GM19351 (cell line): ENCODE measurements around the gene RIOK1.

Source experiments
- ATAC-seq: cut with Tn5 transposase; IDR thresholded peaks from one replicate; pipeline ENCODE4 v1.9.1; 2021; ENCODE audit warnings: mild to moderate bottlenecking, moderate library complexity; ENCODE audit not compliant: unreplicated experiment

RIOK1 gene

DNA sequence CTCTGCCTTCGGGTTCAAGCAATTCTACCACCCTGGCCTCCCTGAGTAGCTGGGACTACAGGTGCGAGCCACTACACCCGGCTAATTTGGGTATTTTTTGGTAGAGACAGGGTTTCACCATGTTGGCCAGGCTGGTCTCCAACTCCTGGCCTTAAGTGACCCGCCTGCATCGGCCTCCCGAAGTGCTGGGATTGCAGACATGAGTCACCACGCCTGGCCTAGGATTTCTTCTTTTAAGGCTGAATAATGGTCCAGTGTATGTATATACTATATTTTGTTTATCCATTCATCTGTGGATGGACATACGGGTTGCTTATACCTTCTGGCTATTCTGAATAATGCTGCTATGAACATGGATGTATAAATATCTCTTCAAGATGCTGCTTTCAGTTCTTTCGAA lies 17.1 kb downstream of the RIOK1 start:
- ATAC-seq: no peak

DNA sequence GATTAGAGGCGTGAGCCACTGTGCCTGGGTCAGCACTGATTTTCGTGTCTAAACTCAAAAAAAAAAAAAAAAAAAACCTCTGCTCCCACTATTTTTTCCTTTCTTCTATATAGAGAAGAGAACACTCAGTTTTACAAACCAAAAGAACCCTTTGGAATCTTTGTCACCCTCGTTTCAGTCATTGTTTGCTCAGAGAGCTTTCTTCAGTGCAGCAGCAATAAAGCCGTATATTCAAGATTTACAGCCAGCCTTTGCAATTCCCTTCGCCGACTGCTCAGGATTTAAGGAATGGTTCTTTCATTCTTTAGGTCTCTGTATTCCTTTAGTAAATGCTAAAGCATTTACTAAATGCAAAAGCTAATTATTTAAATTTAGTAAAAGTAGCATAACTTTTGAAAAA lies 20.1 kb downstream of the RIOK1 start:
- no peak for ATAC-seq

DNA sequence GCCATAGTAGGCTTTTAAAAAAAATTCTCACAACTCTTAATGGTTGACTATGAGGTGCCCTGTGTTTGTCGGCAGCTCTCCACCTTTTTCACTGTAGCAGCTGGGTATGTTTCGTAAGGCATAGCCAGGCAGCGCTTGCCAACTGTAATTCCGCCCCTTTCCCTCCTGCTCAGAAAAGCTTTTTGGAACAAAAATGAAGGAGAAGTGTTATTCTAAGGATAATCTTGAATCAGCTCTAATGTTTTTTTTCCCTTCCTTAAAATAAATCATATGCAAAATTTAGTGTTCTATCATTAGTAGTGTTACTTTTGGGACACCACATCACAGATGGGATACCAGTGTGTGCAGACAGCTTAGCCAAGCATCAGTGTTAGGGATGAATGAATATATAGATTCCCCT lies 21.2 kb downstream of the RIOK1 start:
- ATAC-seq: no peak

DNA sequence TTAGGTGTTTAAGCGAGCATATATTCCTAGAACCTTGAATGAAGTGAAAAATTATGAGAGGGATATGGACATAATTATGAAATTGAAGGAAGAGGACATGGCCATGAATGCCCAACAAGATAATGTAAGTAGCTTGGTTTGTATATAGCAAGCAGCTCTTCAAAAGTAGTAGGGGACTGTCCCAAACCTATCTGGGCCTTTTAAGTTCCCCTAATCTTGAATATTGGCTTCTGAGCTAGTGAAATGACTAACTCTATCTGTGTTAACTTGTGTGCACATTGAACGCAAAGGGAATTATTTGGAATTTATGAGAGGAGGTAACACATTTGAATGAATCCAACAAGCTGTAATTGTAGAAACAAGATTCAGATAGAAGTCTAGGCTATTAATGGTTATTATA lies 21.7 kb downstream of the RIOK1 start:
- no peak for ATAC-seq

DNA sequence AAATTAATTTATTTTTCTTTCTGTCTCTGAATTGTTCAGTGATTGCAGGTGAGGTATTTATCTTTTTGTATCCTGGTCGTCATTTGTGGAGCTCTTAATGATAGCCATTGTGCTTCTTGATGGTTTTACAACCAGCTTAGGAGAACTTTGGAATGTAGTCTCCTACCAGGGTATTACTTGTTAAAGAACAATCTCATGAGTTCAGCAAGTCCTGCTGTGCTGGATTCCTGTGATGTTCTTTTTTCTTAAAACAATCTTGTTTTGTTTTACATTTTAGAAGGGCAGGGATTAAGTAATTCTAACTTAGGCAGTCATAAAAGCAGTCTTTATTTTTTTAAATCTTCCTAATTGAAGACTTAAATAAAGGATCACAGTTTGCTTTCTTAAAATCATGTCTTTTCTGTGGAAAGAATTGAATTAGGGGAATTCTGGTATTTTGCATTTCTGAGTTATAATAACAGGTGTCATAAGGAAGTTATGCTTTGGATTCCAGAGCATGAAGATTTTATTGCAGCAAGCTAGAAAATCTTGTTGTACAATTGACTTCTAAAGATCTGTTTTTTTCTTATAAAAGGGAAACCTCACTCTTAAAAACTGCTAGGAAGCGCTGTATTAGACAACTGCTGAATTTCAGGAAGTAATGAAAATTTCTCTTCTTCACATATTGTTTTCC lies 23.7 kb downstream of the RIOK1 start:
- ATAC-seq: no peak

DNA sequence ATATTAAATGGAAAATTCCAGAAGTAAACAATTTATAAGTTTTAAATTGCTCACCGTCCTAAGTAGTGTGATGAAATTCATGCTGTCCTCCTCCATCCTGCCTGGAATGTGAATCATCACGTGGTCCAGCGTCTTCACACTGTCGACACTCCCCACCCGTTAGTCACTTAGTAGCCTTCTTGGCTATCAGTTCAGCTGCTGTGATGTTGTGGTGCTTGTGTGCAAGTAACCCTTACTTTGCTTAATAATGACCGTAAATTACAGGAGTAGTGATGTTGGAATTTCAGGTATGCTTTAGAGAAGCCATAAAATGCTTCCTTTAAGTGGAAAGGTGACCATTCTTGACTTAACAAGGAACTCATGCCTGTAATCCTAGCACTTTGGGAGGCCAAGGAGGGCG lies 25.2 kb downstream of the RIOK1 start:
- no peak for ATAC-seq

DNA sequence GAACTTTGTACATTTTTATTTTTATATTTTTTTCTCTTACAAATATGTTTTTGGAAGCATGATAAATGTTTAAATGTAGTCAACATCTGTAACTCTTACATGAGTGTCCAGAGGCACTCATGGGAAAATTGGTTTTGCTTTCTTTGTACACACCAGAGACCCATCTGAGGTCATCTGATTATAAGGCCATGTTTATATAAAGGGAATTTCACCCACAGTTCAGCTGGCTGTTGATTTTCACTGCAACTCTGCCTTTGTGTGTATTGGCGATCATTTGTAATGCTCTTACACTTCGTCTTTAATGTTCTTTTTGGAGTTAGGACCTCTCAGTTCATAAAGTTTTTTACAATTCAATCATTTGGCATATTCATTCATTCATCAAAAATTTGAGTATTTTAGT lies 28.1 kb downstream of the RIOK1 start:
- ATAC-seq: no peak

DNA sequence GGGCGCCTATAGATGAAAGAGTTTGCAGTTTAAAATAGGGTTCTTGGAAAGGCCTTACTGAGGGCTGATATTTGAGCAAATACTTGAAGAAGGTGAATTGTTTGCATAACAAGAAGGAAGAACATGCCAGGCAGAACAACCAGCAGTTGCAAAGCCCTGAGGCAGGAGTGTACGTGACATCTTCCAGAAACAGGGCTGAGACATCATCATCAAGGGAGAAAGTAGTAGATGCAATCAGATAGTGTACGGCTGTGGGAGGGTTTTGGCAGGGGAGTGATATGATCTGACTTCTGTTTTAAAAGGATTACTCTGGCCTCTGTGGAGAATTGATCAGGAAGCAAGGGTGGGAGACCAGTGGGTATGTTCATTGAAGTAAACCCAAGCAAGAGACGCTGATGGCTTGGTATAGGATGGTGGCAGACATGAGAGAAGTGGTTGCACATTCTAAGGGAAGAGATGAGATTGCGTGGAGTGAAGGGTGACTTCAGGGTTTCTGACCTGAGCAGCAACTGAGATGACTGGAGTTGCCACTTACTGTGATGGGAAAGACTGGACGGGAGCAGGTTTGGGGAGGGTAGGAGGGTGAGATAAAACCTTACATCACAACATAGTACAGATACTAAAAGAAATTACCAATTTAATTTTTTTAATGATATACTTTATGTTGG lies 28.8 kb downstream of the RIOK1 start:
- ATAC-seq: no peak

DNA sequence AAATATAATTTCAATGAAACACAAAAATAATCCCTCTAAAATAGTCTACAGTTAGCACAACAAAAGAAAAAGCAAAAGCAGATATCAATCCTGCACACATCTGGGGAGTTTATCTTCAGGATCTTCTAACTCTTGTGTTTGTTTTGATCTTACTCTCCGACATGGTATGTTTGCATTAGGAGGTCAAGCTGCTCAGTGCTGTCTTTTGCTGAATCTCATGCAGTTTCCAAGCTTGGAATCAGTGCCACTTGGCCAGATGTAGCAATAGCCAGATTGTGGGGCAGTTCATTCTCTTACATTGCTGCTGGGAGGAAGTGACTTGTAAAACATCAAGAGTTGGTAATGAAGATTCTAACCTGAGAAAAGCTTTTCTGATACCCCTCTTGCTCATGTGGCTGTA lies 29.5 kb downstream of the RIOK1 start:
- no peak for ATAC-seq

DNA sequence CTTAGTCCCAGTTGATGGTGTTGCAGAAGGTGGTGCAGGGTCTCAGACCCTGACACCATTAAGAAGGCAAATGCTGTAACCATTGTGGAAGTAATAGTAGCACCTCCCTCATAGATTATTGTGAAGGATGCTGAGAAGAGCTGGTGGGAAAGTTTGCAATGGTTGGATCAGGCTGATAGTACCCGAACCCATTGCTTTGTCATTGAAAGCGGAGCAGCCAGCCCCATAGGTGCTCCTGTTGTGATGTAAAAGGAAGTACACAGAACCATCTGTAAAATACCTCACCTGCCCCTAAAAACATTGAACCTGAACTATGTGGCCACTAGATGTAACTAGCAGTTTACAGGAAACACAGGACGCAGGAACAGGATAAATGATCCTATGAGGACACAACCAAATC lies 31.5 kb downstream of the RIOK1 start:
- ATAC-seq: no peak

DNA sequence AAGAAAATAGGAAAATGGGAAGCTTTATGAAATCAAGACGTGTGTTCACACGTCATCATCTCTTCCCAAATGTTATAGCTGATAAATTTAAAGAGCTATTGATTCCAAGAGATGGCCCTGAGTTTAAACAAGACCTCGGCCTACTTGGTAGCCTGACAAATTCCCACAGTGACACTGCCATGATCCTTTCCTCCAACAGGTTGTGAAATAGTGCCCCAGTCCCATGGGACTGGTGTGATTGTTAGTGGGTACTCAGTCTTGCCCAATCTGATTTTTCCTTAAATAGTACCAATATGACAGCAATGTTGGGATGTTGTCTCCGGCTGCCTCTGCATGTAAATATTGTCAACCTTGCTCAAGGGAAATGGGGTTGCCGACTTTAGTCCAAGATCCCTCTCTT lies 34.5 kb downstream of the RIOK1 start:
- no peak for ATAC-seq

DNA sequence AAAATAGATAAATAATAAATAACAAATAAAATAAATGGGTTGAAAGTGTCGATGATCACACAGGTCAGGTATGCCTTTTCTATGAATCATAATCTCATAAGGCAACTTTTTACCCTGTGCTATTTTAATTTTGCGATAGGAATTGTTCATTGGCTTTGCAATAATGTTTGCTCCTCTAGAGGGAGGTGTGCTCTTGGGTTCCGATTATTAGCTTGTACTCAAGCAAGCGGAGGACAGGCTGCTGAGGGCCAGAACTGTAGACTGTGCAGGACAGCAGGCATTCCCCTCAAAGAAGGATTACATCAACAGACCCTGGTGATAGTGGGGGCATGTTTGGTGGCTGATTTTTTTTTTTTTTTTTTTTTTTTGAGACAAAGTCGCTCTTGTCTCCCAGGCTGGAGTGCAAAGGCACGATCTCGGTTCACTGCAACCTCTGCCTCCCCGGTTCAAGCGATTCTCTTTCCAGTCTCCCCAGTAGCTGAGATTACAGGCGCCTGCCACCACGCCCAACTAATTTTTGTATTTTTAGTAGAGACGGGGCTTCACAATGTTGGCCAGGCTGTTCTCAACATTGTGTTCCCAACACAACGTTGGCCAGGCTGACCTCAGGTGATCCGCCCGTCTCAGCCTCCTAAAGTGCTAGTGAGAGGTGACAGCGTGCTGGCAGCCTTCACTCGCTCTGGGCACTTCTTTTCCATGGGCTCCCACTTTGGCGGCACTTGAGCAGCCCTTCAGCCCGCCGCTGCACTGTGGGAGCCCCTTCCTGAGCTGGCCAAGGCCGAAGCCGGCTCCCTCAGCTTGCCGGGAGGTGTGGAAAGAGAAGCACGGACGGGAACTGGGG lies 35.6 kb downstream of the RIOK1 start:
- ATAC-seq: no peak

DNA sequence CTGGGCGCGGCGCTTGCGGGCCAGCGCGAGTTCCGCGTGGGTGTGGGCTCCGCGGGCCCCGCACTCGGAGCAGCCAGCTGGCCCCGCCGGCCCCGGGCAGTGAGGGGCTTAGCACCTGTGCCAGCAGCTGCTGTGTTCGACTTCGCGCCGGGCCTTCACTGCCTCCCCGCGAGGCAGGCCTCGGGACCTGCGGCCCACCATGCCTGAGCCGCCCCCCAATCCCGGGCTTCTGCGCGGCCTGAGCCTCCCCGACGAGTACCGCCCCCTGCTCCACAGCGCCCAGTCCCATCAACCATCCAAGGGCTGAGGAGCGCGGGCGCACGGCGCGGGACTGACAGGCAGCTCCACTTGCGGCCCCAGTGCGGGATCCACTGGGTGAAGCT lies 36.2 kb downstream of the RIOK1 start:
- no peak for ATAC-seq

DNA sequence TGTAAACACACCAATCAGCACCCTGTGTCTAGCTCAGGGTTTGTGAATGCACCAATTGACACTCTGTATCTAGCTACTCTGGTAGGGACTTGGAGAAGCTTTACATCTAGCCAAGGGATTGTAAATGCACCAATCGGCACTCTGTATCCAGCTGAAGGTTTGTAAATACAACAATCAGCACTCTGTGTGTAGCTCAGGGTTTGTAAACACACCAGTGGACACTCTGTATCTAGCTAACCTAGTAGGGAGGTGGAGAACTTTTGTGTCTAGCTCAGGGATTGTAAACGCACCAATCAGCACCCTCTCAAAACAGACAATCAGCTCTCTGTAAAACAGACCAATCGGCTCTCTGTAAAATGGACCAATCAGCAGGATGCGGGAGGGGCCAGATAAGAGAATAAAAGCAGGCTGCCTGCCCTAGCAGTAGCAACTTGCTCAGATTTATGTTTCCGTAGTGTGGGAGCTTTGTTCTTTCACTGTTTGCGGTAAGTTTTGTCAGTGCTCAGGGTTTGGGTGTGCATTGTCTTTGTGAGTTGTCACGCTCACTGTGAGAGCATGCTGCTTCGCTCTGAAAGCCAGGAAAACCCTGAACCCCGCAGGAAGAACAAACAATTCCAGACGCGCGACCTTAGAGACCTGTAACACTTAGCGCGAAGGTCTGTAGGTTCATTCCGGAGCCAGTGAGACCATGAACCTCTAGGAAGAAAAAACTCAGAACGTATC lies 37.0 kb downstream of the RIOK1 start:
- no peak for ATAC-seq

DNA sequence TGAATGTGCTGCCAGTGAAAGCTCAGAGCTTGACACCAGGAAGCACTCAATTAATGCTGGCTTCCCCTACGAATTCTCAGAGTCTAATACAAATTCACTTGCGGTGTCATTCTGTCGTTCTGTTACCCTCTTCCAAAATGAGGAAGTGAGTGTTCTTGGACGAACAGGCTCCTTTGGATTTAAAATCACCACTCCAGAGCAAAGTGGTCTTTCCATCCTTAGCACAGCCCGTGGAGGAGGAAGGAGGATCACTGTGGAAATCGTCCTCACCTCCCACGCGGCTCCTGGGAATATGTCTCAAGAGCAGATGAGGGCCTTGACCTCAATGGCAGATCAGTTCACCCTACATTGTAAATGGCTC lies 41.7 kb downstream of the RIOK1 start:
- ATAC-seq: no peak

DNA sequence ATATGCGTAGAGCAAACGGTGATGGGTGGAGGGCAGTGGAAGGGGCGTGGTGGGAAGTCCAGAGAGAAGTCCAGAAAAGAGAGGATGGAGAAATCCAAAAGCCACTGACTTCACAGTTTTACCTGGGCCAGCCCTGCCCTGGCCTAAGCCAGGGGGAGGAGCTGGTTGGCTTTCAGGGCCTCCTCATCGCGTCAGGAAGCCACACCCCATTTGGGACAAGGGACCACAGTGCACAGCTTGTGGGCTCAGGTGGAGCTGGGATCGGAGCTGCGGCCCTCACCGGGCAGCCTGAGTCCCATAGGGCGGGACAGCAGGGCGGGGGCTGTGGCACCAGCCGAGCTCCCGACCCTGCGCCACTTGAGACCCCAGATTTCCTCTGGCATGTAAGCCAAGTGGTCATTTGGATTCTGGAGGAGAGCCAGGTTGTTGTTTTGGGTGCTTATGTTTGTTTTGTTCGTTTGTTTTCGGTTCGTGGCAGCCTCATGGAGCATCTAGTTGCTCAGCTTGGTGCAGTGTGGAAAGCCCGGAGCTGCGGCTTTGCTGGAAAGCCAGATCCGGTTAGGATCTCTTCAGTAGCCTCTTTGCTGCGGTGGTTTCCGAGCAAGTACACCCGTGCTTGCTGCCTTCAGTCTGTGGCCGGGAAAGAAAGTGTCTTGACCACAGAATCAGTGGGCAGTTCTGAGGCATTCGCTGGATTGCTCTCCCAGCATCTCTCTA lies 42.2 kb downstream of the RIOK1 start:
- no peak for ATAC-seq

DNA sequence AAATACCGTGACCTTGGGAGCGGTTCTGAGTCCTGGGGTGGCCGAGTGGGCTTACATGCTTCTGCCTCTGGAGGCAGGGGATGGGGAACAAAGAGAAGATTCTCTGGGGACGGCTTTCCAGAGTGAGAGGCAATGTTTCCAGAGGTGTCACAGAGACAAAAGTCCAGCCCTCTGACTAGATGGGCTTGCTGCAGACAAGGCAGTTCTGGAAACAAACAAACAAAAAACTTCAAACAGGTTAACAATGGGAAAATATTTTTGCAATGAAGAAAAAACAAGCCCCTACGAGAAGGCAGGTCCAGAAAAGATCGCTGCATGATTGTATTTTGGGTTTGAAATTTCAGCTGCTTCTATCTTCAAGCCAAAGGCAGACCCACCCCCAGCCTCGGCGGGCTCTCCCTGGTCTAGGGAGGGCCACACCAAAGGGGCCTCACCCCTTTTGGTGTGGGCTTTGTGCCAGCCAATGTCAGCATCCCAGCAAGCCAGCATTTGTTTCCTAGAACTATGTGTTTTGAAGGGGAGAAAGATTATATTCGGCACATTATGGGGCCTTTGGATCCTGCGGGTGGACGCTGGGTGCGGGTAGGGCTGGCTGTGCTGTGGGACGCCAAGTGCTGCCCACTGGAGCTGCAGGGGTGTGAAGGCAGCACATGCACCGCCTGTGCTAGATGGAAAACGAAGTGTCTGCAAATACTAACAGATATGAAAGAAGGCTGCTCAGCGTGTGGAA lies 42.9 kb downstream of the RIOK1 start:
- no peak for ATAC-seq

DNA sequence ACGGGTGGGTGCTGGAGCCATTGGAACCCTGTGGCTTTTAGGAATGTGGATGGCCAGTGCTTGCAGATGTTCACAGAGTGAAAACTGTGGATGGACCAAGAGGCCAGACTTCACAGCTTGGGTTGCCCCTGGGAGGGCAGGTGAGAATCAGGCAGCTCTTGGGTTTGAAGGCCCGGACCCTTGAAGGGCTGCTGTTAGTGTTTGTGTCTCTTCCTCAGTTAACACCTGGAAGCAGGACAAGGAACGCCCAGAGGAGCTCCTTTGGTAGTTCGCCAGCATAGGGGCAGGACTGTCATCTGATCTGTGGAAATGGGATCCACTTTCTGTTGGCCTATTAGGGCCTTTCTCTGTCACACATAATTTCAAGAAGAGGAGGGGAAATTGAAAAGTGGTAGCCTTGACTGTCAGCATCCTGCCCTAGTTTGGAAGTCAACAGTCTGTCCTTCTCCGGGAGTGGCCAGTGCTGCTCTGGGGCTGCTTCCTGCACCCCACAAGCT lies 43.6 kb downstream of the RIOK1 start:
- ATAC-seq: no peak

DNA sequence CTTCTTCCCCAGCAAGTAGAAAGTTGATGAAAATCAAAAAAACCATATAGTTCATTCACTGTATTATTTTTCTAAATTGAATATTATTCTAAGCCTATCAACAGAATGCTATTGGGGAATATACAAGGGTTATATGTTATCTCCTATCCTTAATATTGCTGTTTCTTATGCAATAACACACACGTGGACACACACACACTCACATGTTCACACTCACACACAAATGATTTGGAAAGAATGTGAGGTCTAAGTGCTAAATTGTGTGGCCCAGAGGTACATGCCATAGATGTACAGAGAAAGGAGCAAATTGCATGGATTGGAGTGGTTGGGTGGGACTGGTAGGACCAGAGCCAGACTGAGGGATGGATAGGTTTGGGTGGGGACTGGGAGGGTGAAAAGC lies 45.1 kb downstream of the RIOK1 start:
- ATAC-seq: no peak

DNA sequence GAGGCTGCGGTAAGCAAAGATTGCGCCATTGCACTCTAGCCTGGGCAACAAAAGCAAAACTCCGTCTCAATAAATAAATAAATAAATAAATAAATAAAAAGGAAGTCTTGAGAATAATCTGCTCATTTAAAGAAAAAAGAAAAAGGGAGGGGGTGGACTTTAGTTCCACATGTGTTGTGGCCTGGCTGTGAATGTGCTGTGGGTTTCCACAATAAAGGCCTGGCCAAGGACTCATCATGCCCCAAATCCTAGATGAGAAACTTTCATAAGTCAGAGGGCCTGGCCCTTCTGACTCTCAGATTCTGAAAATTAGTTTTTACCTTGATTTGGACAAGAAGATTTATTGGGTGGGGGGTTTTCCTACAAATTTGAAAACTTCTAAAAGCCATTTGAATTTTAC lies 48.4 kb downstream of the RIOK1 start:
- ATAC-seq: no peak
